PC-9 (cell line): ENCODE results near the gene EXOSC6.
"Not testable (repeated sequence)": the region's sequence is repeated elsewhere in the genome, so short reads cannot be mapped to it uniquely, and the experiment has no call there.

Source experiments
- EZH2 ChIP-seq: fragments of 200-600 bp; sonication (generic); IDR thresholded peaks from 2 replicates; pipeline ENCODE4 v1.8.0; 2017; ENCODE audit warnings: antibody characterized with exemption, low read depth
- TF ChIP-seq, protein P1 (sequence below): fragments of 200-600 bp; sonication (generic); conservative IDR thresholded peaks from 2 replicates; pipeline ENCODE4 v1.6.1; 2017; ENCODE audit warnings: mixed run types, antibody characterized with exemption, mild to moderate bottlenecking, moderate library complexity

DNA sequence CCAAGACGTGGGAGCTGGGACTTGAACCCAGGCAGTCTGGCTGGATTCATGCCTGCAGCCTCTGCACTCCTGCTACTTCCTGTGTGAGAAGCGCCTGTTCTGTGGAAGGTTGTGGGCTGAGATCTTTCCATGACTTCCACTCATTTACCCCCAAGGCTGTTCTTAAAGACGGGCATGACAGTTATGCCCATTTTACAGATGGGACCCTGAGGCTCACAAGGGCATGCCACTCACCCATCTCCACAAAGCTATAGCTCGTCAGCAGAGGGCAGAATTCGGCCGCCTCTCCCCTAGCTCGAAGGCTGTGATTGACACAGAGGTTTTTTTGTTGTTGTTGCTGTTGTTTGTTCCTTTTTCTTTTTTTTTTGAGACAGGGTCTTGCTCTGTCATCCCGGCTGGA, 51.7 kb downstream of the EXOSC6 start:
- TF ChIP-seq, protein P1, sequence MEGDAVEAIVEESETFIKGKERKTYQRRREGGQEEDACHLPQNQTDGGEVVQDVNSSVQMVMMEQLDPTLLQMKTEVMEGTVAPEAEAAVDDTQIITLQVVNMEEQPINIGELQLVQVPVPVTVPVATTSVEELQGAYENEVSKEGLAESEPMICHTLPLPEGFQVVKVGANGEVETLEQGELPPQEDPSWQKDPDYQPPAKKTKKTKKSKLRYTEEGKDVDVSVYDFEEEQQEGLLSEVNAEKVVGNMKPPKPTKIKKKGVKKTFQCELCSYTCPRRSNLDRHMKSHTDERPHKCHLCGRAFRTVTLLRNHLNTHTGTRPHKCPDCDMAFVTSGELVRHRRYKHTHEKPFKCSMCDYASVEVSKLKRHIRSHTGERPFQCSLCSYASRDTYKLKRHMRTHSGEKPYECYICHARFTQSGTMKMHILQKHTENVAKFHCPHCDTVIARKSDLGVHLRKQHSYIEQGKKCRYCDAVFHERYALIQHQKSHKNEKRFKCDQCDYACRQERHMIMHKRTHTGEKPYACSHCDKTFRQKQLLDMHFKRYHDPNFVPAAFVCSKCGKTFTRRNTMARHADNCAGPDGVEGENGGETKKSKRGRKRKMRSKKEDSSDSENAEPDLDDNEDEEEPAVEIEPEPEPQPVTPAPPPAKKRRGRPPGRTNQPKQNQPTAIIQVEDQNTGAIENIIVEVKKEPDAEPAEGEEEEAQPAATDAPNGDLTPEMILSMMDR = not testable (repeated sequence)
- not testable (repeated sequence) for TF ChIP-seq EZH2
